ENCODE results near the gene MRPL43.
A peak's percentile ranks its signal among the peaks of the same experiment; 100 is the strongest.

The MRPL43 gene

GRCh38 chr10:101018600-101019439 lies 31.5 kb upstream of the MRPL43 start:
- DNase-seq, result peak; percentile 89

- DNase-seq, result no peak
Observed at GRCh38 chr10:101018118-101018599, 30.9 kb upstream of the MRPL43 start.

- no peak for DNase-seq
Observed at GRCh38 chr10:101016814-101017213, 29.5 kb upstream of the MRPL43 start.

GRCh38 chr10:101015582-101015973 lies 28.3 kb upstream of the MRPL43 start:
- DNase-seq, result no peak

- no peak for DNase-seq
Observed at GRCh38 chr10:101014966-101015581, 27.8 kb upstream of the MRPL43 start.

- DNase-seq, result peak; percentile 90
Observed at GRCh38 chr10:101014230-101014884, 27.1 kb upstream of the MRPL43 start.

- DNase-seq, result no peak
Observed at GRCh38 chr10:101013365-101013825, 26.1 kb upstream of the MRPL43 start.

- DNase-seq, result peak; percentile 92
Observed at GRCh38 chr10:101012525-101013364, 25.4 kb upstream of the MRPL43 start.

GRCh38 chr10:101011517-101012423 lies 24.5 kb upstream of the MRPL43 start:
- DNase-seq, result no peak

- no peak for DNase-seq
Observed at GRCh38 chr10:101010329-101010728, 23.0 kb upstream of the MRPL43 start.

- DNase-seq, result no peak
Observed at GRCh38 chr10:101008823-101009423, 21.6 kb upstream of the MRPL43 start.

GRCh38 chr10:101007915-101008822 lies 20.9 kb upstream of the MRPL43 start:
- no peak for DNase-seq

GRCh38 chr10:101007099-101007711 lies 19.9 kb upstream of the MRPL43 start:
- DNase-seq, result no peak

- no peak for DNase-seq
Observed at GRCh38 chr10:101006593-101007098, 19.3 kb upstream of the MRPL43 start.

- DNase-seq, result no peak
Observed at GRCh38 chr10:101005869-101006567, 18.7 kb upstream of the MRPL43 start.

GRCh38 chr10:101005361-101005760 lies 18.1 kb upstream of the MRPL43 start:
- no peak for DNase-seq

- DNase-seq, result no peak
Observed at GRCh38 chr10:101003639-101004206, 16.4 kb upstream of the MRPL43 start.

- DNase-seq, result no peak
Observed at GRCh38 chr10:101002456-101002855, 15.2 kb upstream of the MRPL43 start.

All from activated effector memory CD4-positive, alpha-beta T cell treated with anti-CD3 and anti-CD28 coated beads, Interleukin-2, amount 50 U/mL, for 16 hours (primary cell).